GM19351 (cell line): ENCODE measurements around the gene NCL.

Experiments used
- ATAC-seq: cut with Tn5 transposase; IDR thresholded peaks from one replicate; pipeline ENCODE4 v1.9.1; 2021; ENCODE audit warnings: mild to moderate bottlenecking, moderate library complexity; ENCODE audit not compliant: unreplicated experiment

Gene NCL

GRCh38 chr2:231463698-231464575, at the start of gene NCL:
NCL (minus strand) TSS chr2:231464484; CDS start chr2:231464353, 131 bp downstream.
- ATAC-seq: peak; percentile 87

DNA sequence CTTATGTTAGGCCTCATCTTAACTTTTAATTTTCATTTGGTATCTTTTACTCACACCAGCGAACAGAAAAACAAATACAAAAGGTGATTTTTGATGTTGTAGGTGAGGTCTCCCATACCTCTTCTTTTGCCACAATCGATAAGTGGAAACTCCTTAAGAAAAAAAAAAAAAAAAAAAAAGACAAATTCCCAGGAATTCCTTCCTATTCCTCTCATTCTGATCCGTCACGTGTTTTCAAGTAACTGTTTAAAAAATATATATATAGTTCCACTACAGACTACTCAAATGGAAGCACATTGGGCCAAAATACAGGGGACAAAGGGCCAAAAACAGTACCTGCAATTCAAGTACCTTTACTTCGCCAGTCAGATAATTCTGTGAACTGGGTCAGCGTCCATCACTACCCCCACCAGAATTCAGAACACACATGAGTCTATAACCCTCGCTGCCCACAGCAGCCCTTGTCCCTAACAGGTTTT, 49.5 kb upstream of the NCL start:
- no peak for ATAC-seq

- no peak for ATAC-seq
These were observed 47.9 kb upstream of the NCL start for GRCh38 chr2:231512222-231512621.

GRCh38 chr2:231503766-231504165, 39.5 kb upstream of the NCL start:
- no peak for ATAC-seq

GRCh38 chr2:231502596-231502995, 38.3 kb upstream of the NCL start:
- no peak for ATAC-seq

DNA sequence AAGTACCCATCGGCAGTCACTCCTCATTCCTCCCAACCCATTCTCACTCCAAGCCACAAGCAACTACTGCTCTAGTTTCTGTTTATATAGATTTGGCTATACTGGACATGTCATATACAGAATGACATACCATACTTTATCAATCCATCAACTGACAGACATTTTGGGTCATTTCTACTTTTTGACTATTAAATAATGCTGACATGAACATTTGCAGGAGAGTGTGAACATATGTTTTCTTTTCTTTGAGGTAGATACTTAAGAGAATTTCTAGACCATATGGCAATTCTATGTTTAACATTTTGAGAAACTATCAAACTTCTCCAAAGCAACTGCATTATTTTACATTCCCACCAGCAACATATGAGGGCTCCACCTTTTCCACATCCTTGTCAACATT, 33.4 kb upstream of the NCL start:
- ATAC-seq: no peak

GRCh38 chr2:231494669-231495068, 30.4 kb upstream of the NCL start:
- no peak for ATAC-seq

- no peak for ATAC-seq
These were observed 26.5 kb upstream of the NCL start for GRCh38 chr2:231490801-231491200.

DNA sequence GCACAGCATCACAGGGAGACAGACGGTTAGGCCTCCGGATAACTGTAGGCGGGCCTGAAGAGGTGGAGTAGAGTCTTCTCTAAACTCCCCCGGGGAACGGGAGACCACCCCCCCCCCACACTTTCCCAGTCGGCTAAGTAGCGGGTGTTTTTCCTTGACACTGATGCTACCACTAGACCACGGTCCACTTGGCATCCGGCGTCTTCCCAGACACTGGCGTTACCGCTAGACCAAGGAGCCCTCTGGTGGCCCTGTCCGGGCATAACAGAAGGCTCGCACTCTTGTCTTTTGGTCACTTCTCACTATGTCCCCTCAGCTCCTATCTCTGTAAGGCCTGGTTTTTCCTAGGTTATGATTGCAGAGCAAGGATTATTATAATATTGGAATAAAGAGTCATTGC, 25.7 kb upstream of the NCL start:
- ATAC-seq: no peak

DNA sequence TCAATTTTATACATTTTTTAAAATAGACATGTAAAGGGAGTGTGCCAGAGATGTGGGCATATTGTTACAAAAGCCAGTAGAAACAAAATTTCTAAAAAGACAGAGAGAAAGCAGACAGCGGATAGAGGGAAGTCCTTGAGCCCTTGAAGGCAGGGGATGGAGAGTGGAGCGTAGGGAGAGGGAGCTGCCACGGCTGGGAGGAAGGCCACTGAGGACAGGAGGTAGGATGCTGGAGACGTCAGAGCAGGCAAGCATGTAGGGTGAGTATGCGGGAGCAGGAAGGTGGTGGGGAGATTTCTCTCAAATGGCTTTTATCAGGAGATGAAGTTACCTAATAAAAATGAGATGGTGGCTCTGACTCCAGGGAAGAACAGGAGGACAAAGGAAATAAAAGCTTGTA, 24.0 kb upstream of the NCL start:
- no peak for ATAC-seq

DNA sequence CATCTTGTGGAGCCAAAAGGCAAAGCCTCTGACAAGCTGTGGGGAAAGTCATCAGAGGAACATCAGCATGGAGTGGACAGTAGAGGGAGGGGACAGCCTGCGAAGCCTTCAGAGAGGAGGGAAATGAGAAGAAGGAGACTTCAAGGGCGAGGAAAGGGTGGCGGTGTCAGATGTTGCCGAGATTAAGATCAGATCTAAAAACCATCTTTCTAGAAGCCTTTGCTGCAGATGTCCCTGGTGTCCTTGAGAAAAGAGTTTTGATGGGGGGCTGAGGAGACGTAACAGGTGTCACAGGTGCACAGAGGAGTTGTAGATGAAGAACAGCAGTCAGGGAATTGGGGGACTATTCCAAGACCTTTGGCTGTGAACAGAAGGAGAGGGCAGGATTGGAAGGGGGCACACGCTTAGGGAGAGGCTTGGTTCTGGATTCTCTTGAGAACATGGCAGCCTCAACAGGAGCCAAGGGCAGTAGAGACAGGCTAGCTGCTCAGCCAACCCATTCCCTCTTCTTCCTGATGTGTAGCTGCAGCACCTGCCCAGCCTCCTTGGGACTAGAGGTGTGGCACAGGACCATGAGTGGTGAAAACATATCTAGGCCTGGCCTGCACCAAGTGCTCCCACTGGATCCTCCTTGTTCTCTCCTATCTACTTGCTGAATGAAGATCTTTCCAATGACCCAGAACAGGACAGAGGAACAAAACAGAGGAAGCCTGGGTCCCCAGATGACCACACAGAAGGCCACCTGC, 22.7 kb upstream of the NCL start:
- no peak for ATAC-seq

DNA sequence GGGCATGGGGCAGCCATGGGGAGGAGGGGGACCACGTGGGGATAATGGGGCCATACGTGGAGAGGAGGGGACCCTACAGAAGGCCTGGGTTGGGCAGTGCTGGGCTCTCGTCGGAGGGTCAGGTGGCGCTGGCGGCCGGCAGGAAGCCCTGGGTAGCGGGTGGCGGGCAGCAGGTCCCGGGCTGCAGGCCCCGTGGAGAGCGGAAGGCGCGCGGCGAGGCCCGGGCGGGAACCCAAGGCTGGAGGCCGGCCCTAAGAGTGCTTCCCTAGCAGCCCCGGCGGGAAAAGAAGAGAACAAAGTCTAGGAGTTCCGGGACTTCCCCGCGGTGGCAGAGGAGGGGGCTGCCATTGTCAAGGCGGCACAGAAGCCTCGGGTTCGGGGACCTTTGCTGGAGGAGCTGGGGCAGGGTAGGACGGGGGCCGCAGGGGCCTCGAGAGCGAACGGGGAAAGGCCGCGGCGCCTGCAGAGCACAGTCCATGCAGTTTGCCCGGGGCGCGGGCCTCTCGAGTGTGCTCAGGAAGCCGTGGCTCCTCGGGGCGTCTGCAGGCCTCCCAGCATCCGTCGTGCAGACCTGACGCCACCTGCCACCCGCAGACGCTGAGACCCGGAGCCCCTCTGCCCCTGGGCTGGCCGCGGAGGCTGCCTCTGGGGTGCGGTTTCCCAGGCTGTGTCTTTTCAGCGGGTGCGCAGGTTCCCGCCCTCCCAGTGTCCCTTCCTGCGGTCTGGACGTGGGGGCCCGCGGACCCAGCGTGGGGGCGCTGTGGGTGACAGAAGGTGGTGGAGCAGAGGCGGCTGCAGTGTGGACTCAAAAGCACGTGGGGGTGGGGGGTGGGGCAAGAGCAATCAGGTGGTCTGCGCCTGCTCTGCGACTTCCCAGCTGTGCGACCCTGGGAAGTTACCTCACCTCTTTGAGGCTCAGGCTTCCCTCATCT, 19.4 kb upstream of the NCL start:
- no peak for ATAC-seq

DNA sequence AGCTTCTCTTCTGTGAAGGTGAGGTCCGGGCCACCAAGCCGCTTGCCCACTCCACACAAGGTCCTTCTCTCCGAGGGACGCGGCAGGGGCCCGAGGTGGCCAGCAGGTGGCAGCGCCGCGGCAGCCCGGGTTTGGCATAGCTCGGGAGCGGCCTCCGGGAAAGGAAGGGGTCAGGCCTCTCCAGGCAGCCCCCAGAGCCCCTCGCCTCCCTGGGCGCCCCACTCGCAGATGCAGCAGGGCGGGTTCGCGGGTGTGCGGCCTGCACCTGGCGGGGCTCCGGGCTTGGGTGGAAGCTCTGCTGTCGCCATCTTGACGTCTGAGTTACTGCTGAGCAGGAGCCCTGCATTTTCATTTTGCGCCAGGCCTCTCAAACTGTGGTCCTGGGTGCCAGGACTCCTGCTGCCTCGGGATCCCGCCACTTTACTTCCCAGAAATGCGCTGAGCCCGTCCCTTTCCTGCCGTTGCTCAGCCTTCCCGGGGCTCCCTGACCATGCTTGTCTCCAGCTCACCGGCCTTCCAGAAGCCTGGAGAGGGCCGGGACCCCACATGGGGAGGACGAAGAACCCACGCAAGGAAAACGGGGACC, 18.6 kb upstream of the NCL start:
- no peak for ATAC-seq

- ATAC-seq: no peak
These were observed 16.5 kb upstream of the NCL start for GRCh38 chr2:231480781-231481180.

- no peak for ATAC-seq
These were observed 15.2 kb upstream of the NCL start for GRCh38 chr2:231479455-231479854.

DNA sequence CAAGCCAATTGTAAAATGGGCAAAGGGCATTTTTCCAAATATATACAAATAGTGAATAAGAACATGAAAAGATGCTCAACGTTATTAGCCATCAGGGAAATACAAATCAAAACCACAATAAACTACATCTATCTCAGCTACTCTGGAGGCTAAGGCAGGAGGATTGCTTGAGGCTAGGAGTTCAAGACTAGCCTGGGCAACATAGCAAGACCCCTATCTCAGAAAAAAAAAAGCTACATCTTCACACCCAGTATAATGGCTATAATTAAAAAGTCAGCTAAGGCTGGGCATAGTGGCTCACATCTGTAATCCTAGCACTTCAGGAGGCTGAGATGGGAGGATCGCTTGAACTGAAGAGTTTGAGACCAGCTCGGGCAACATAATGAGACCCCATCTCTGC, 12.6 kb upstream of the NCL start:
- no peak for ATAC-seq

GRCh38 chr2:231475965-231476364, 11.7 kb upstream of the NCL start:
- no peak for ATAC-seq

- ATAC-seq: no peak
These were observed 8.5 kb upstream of the NCL start for GRCh38 chr2:231472816-231473215.

GRCh38 chr2:231470246-231470900, 6.1 kb upstream of the NCL start:
- no peak for ATAC-seq

DNA sequence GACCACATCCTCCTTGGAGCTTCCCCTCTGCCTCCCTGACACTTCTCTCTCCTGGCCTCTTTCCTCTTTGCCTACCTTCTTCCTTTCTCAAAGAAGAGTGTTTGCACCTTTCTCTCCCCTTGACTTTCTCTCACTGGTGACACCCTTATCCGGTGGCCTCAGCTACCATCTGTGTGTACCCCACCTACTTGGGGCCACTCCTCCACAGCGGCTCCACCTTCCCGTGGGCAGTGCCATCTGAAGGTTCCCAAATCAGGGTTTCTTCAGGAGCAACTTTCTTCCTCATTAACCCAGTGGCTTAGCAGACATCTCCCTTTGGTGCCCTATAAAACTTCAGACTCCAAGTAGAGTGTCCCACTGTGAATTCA, 5.3 kb upstream of the NCL start:
- ATAC-seq: no peak
